ENCODE measurements around the gene ADD3.

Gene ADD3

DNA sequence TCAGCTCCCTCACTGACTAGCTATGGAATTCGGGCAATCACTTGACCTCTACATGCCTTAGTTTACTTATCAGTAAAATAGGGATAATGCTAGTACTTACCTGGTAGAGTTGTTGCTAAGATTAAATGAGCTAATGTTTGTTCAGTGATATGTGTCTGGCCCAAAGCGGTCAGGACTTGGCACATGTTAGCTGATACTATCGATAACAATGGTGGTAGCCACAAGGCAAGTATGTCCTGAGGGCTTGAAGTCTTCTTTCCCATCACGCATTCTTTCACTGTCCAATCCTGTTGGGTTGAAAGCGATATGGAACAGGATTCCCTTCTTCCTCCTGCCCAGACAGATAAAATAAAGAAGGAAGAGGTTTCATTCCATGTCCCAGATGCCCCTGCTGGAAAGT, 174.1 kb downstream of the ADD3 start:
- ChIA-PET POLR2A (no interaction called here), CTCF (interaction anchor here (1.1 kb wide), 1 partner anchor 14 kb away, joined by 3 read pairs; no protein-coding TSS in a partner anchor)
- TF ChIP-seq CTCF (IDR thresholded peaks at IDR 0.05; ENCODE audit: control extremely low read depth, extremely low read depth, low read depth, missing control alignments), result no peak
- no peak for DNase-seq (ENCODE audit: extremely low spot score)

- POLR2A ChIA-PET, result no interaction called here
- CTCF ChIA-PET, result interaction anchor here (0.7 to 1.0 kb wide), 2 partner anchors 10 to 22 kb away, joined by 3 to 4 read pairs; no protein-coding TSS in a partner anchor
- TF ChIP-seq CTCF (IDR thresholded peaks at IDR 0.05; ENCODE audit: control extremely low read depth, extremely low read depth, low read depth, missing control alignments), result no peak
- DNase-seq (ENCODE audit: extremely low spot score), result no peak
These were observed 176.6 kb downstream of the ADD3 start for GRCh38 chr10:110184398-110184797.
